Endodermal cell (in vitro differentiated cells): Measurements from ENCODE around the gene FNDC8. TPM values are rescaled to one million over a fixed set of nuclear protein-coding genes. Genes with fewer than 3 reads are reported as not detected.
"Not testable (repeated sequence)": the region's sequence is repeated elsewhere in the genome, so short reads cannot be mapped to it uniquely, and the experiment has no call there.

Source experiments
- DNase-seq: peaks from one replicate; pipeline ENCODE4 v3.0.0-alpha.2; 2017
- H3K27ac ChIP-seq: 2 replicates; pipeline ENCODE4 v1.5.1; 2013; ENCODE audit warnings: mild to moderate bottlenecking, low read depth, low read length, moderate library complexity
- H3K27me3 ChIP-seq: 2 replicates; pipeline ENCODE4 v1.6.1; 2013; ENCODE audit warnings: mild to moderate bottlenecking, low read length, moderate library complexity; ENCODE audit not compliant: insufficient read depth, control insufficient read depth, poor library complexity, severe bottlenecking
- H3K36me3 ChIP-seq: 2 replicates; pipeline ENCODE4 v1.7.0; 2013; ENCODE audit warnings: mild to moderate bottlenecking, low read length, moderate library complexity; ENCODE audit not compliant: control insufficient read depth, insufficient read depth
- H3K4me1 ChIP-seq: one replicate; pipeline ENCODE4 v1.7.0; 2013; ENCODE audit warnings: low read length; ENCODE audit not compliant: control insufficient read depth, insufficient read depth
- H3K4me3 ChIP-seq: 2 replicates; pipeline ENCODE4 v1.5.1; 2013; ENCODE audit warnings: mild to moderate bottlenecking, low read length, moderate library complexity
- H3K9ac ChIP-seq: 2 replicates; pipeline ENCODE4 v1.6.1; 2013; ENCODE audit warnings: mild to moderate bottlenecking, low read length, moderate library complexity; ENCODE audit not compliant: poor library complexity, severe bottlenecking; ENCODE audit errors: extremely low read depth
- H3K9me3 ChIP-seq: 2 replicates; pipeline ENCODE4 v1.6.1; 2013; ENCODE audit warnings: mild to moderate bottlenecking, low read length, moderate library complexity; ENCODE audit not compliant: control insufficient read depth
- H3K27ac Mint-ChIP-seq: 2 replicates; pipeline ENCODE4 v1.8.0; 2020; ENCODE audit warnings: mixed read lengths
- H3K27me3 Mint-ChIP-seq: 2 replicates; pipeline ENCODE4 v1.8.0; 2021; ENCODE audit warnings: mild to moderate bottlenecking, mixed read lengths; ENCODE audit not compliant: insufficient read depth
- H3K36me3 Mint-ChIP-seq: 2 replicates; pipeline ENCODE4 v1.8.0; 2020; ENCODE audit warnings: low read depth, mixed read lengths
- H3K4me1 Mint-ChIP-seq: 2 replicates; pipeline ENCODE4 v1.8.0; 2020; ENCODE audit warnings: mixed read lengths
- H3K4me3 Mint-ChIP-seq: 2 replicates; pipeline ENCODE4 v1.8.0; 2020; ENCODE audit warnings: mild to moderate bottlenecking, moderate library complexity, mixed read lengths
- H3K9me3 Mint-ChIP-seq: 2 replicates; pipeline ENCODE4 v1.8.0; 2020; ENCODE audit warnings: mild to moderate bottlenecking, mixed read lengths
- WGBS, 2 experiments: methylation state at CpG; one replicate each; pipeline versions ENCODE4 v1.1.5 to v1.1.7; 2013; ENCODE audit warnings: missing lambda C conversion rate in 2 of 2, mixed read lengths in 1 of 2; ENCODE audit not compliant: insufficient coverage in 1 of 2, insufficient read length in 1 of 2; 5-methylcytosine and 5-hydroxymethylcytosine counted together
- total RNA-seq, 2 donors: library from RNA; stranded (reverse); fragmentation: NEBNext Ultra II Directional in 1 of 2; extraction: Animal tissue kit (Norgen Biotek cat#: 25700) in 1 of 2; gene quantifications; 2 replicates in 1 of 2; 3 replicates in 1 of 2; pipeline ENCODE4 v1.2.1, GENCODE V29; 2021
- TF ChIP-seq, protein P1 (sequence below): fragments of 200-600 bp; sonication (generic); conservative IDR thresholded peaks from 2 replicates; pipeline ENCODE4 v1.5.0; 2021; ENCODE audit warnings: antibody characterized with exemption, mild to moderate bottlenecking

FNDC8 gene
- total RNA-seq, 2 donors from 2014 or later: not detected

DNA sequence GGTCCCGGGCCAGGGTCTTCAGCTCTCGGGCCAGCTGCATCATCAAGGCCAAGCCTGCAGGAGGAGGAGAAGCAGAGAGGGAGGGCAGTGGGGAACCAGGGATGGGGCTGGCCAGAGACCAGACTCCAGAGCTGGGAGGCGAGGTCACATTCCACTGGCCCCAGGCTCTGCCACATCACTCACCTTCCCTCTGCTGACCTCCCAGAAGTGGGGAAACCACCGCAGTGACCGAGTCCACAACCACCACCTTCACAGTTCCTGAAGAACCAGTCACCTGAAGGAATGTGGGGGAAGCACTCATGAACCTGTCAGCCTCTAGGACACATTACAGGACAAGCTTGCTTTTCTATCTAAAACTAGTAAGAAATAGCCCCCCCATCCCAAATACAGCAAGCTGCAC is 18.1 kb upstream of the FNDC8 start:
- Mint-ChIP-seq H3K4me1 (no peaks in the 10 kb centered on the region), H3K4me3 (no peak overlapping the region)

DNA sequence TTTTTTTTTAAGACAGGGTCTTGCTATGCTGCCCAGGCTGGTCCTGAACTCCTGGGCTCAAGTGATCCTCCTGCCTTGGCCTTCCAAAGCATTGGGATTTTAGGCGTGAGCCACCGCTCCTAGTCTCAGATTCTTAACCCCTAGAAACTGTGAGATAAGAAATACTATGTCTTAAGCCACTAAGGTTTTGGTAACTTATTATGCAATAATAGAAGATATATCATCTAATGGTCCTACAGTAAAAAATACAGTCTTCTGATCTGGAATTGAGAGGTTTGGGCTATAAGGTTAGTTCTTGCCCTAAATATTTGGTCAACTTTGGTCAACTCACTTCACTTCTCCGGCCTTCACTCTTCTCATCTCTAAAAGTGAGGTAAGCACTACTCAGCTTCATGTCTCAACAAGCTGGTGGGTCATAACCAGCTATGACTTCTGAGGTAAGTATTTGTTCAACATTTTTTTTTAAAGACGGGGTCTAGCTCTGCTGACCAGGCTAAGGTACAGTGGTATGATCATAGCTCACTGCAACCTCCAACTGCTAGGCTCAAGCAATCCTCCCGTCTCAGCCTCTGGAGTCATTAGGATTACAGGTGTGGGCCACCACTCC is 16.5 kb upstream of the FNDC8 start:
- Mint-ChIP-seq H3K36me3 (peaks cover 61% of the 10 kb centered on the region), H3K27me3 (no peaks in the 10 kb centered on the region), H3K27ac (no peak overlapping the region), H3K4me1 (no peaks in the 10 kb centered on the region), H3K9me3 (no peaks in the 10 kb centered on the region), H3K4me3 (no peak overlapping the region)
- Histone ChIP-seq H3K9ac (no peak overlapping the region), H3K36me3 (peaks cover 58% of the 10 kb centered on the region), H3K27me3 (no peaks in the 10 kb centered on the region), H3K27ac (no peak overlapping the region), H3K9me3 (no peaks in the 10 kb centered on the region), H3K4me1 (no peaks in the 10 kb centered on the region), H3K4me3 (no peak overlapping the region)
- DNase-seq: no peak
- 92 to 100% methylated on average over 3 to 5 of the region's 5 CpGs for WGBS, 2 experiments
- TF ChIP-seq, protein P1, sequence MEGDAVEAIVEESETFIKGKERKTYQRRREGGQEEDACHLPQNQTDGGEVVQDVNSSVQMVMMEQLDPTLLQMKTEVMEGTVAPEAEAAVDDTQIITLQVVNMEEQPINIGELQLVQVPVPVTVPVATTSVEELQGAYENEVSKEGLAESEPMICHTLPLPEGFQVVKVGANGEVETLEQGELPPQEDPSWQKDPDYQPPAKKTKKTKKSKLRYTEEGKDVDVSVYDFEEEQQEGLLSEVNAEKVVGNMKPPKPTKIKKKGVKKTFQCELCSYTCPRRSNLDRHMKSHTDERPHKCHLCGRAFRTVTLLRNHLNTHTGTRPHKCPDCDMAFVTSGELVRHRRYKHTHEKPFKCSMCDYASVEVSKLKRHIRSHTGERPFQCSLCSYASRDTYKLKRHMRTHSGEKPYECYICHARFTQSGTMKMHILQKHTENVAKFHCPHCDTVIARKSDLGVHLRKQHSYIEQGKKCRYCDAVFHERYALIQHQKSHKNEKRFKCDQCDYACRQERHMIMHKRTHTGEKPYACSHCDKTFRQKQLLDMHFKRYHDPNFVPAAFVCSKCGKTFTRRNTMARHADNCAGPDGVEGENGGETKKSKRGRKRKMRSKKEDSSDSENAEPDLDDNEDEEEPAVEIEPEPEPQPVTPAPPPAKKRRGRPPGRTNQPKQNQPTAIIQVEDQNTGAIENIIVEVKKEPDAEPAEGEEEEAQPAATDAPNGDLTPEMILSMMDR: no peak

More for the DNA sequence above, 18.1 kb upstream of the FNDC8 start:
- H3K27me3 Mint-ChIP-seq: no peaks in the 10 kb centered on the region
- H3K9ac ChIP-seq: no peak overlapping the region
- H3K9me3 ChIP-seq: no peaks in the 10 kb centered on the region
- H3K4me1 ChIP-seq: no peaks in the 10 kb centered on the region
- peaks cover 74% of the 10 kb centered on the region for H3K36me3 ChIP-seq
- no peaks in the 10 kb centered on the region for H3K27me3 ChIP-seq
- peaks cover 65% of the 10 kb centered on the region for H3K36me3 Mint-ChIP-seq
- no peak overlapping the region for H3K27ac Mint-ChIP-seq
- WGBS, 2 experiments: 90 to 97% methylated on average over 2 to 5 of the region's 5 CpGs
- H3K9me3 Mint-ChIP-seq: no peaks in the 10 kb centered on the region
- no peak overlapping the region for H3K4me3 ChIP-seq
- TF ChIP-seq, protein P1: no peak
- H3K27ac ChIP-seq: no peak overlapping the region
- no peak for DNase-seq

- not testable (repeated sequence) for H3K9ac ChIP-seq, H3K9me3 ChIP-seq, H3K9me3 Mint-ChIP-seq, H3K4me1 ChIP-seq, H3K27me3 Mint-ChIP-seq, H3K27me3 ChIP-seq, DNase-seq, H3K4me3 Mint-ChIP-seq, H3K4me3 ChIP-seq, H3K27ac Mint-ChIP-seq, H3K27ac ChIP-seq, H3K4me1 Mint-ChIP-seq
- H3K36me3 Mint-ChIP-seq: peaks cover 41% of the 10 kb centered on the region
- peaks cover 18% of the 10 kb centered on the region for H3K36me3 ChIP-seq
- WGBS, 2 experiments: 89 to 97% methylated on average over 9 to 17 of the region's 17 CpGs
Observed at GRCh38 chr17:35110791-35111190, 10.6 kb upstream of the FNDC8 start.

DNA sequence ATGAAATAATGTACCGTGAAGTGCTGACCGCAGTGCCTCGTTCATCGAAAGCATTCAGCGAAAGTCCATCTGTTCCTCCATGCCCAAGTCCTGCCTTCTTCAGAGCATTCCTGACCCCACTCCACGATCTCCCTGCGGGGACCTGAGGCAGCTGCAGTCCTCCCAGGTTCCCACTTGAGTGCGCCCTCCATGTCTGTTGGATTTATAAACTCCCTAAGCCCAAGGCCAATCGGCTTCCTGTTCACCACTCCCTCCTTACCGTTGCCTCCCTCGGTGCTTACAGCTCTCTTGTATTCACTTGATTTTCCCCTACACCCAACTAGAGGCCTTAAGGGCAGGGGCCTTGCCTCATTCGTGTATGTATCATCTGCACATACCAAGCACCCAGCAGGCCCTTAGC is 4.6 kb upstream of the FNDC8 start:
- H3K4me3 Mint-ChIP-seq: no peak overlapping the region
- WGBS, 2 experiments: 88 to 94% methylated on average over 11 to 12 of the region's 12 CpGs

More for the DNA sequence above, 4.6 kb upstream of the FNDC8 start:
- Mint-ChIP-seq H3K4me1 (peaks cover 17% of the 10 kb centered on the region), H3K9me3 (no peaks in the 10 kb centered on the region), H3K36me3 (peaks cover 27% of the 10 kb centered on the region), H3K27ac (peak overlapping the region; percentile 83), H3K27me3 (peaks cover 18% of the 10 kb centered on the region)
- Histone ChIP-seq H3K27ac (no peak overlapping the region), H3K36me3 (peaks cover 9% of the 10 kb centered on the region), H3K4me3 (no peak overlapping the region), H3K9me3 (no peaks in the 10 kb centered on the region), H3K9ac (no peak overlapping the region), H3K27me3 (peaks cover 14% of the 10 kb centered on the region), H3K4me1 (no peaks in the 10 kb centered on the region)
- TF ChIP-seq, protein P1: peak; percentile 36
- DNase-seq: peak; percentile 77
